ENCODE data around the gene NES.

Gene NES

DNA sequence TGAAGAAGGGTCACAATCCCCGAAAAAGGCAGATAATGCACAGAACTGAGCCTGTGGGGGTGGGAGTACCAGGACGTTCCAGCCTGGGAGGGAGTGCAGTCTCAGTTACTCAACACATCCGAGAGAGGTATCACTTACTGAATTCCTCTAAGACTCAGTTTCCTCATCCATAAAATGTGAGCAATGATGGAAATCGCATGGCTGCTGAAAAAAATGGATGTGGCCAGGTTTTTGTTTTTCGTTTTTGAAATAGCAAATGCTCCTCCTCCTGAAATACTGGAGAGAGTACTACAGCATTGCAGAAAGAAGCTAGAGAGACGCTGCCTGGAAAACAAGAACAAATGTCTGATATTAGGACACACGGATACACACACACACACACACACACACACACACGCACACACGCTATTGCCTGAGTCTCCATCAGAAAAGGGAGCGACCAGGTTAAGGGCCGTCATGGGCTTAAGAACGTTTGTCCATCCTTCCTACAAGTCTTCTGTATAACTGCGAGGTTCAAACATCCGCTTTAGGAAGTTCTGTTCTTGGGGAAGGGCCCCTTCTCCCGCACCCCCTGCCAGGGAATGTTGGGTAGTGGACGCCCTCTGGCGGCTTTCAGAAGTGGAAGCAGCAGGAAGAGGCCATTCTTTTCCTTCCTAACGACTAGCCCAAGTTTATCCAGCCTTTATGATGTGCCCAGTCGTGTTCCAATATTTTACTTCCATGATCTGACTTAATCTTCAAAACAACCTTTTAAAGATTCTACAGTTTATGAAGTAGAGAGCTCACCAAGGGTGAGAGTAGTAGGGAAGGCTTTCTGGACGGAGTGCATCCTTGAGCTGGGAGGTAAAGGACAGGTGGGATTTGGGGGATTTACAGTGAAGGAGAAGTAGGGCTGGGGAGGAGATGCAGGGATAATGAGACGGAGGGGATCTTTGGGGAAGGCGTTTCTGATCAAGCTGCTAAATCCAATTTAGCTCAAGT lies 699 bp upstream of the NES start:
- DNase-seq, result no peak

- no peak for DNase-seq
Measured at GRCh38 chr1:156676114-156676819, 940 bp downstream of the NES start.

DNA sequence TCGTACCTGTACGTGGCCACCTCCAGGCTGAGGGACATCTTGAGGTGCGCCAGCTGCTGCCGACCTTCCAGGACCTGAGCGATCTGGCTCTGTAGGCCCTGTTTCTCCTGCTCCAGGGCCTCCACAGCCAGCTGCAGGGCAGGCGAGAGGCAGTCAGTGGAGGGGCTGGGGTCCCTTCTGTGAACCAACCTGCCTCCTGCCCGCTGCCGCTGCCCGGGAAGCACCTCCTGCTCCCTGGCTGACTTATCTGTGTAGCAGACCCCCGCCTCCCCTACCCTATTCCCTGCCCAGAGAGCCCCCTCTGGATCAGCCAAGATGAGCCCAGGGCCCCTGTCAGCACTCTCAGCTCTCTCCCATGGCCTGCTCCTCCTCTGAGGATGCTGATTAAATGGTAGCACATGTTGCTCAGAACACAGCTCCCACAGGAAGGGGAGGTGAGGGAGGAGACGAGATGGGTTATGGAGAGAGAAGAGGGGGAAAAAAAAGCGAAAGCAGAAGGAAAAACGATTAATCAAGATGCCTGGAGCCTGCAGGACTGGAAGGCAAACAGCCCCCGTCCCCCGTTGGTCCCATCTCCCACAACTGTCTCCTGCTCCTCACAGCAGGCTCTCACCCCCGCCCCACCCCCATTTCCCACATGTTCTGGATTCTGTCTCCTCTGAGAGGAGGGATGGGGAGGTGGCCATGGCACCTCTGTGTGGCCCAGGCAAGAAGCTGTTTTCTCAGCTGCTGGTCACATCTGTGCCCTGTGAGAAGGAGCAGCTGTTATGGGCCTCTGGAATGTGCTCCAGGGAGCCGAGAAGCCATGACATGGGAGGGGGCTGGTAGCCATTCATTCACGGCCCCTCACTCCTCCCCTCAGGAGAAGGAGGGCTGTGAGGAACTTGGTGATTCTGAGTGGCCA lies 1.7 kb downstream of the NES start:
- DNase-seq, result no peak

DNA sequence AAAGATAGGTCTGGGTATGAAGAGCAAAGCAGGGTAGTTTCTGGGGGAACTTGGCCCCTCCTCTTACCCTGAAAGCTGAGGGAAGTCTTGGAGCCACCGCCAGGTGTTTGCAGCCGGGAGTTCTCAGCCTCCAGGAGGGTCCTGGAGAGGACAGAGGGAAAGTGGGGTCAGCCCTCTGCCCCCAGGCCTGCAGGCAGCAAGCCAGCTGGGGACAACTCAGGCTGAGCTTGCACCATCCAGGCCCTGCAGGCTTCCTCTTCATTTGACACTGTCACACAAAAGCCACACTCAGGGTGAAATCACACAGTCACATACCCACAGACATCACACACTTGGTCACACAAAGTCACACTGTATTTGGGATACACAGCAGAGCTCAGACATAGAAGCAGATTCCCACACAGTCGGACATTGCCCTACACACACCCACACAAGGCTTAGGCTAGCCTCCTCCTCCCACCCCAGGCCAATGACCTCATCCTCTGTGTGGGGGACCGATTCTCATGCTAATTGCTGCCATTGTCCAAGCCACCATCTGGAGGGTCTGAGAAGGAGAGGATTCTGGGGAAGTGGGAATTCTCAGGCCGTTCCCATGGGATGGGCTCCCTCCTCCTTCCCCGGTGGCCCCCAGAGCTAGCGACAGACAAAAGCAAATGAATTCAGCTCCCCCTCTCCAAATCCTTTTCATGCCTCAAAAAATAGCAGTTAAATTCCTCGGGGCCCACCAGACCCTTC lies 3.7 kb downstream of the NES start:
- no peak for DNase-seq

- DNase-seq, result no peak
Measured at GRCh38 chr1:156671804-156672203, 5.4 kb downstream of the NES start.

GRCh38 chr1:156670791-156671190 lies 6.4 kb downstream of the NES start:
- DNase-seq, result no peak

GRCh38 chr1:156670359-156670758 lies 6.8 kb downstream of the NES start:
- no peak for DNase-seq

- no peak for DNase-seq
Measured at GRCh38 chr1:156669794-156670193, 7.4 kb downstream of the NES start.

DNA sequence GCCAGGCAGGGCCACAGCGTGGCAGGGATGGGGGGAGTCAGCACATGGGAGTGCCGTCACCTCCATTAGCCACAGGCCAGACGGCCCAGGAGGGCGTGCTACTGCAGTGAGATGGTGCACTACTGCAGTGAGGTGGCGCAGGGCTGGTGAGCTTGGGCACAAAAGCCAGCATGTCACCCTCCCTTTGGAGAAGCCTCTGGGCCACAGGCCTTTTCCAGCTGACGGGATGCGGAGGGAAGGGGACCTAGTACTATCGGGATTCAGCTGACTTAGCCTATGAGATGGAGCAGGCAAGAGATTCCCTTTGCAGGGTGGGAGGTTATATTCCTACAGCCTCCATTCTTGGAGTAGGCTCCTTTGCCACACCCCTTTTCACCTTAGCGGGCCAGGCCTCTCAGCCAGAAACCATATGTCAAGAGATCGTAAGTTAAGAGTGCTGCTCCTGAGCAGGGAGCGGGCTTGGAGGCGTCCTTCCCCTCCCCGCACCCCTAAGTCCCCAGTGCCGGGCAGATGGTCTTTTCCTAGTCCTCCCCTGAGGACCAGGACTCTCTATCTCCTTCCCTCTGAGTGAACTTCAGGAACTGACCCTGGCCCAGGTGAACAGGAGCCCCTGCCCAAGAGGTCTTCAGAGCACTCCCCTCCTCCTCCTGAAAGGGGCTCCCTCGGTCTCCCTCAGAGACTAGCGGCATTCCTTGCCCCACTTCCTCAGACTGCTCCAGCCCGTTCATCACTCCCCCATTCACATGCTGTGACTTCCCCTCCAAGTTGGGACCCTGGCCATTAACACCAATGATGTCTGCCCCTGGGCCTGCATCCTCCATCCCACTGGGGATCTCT lies 8.2 kb downstream of the NES start:
- DNase-seq, result no peak

- no peak for DNase-seq
Measured at GRCh38 chr1:156667968-156668709, 9.1 kb downstream of the NES start.

DNA sequence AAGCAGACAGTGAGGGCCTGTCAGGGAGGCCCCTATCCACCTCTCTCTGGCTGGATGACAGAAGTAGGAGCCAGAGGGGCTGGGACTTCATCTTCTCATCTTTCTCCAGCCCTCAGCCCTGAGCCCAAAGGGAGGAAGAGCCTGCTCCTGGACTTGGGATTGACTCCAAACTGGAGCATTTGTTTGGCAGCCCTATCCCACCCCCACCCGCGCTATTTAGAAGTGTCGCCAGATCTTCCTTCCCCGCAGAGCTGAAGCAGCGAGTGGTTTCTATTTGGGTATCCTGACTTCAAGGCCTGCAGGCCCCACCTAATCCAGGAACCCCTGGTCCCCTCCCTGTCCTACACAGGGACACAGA lies 9.6 kb downstream of the NES start:
- DNase-seq, result no peak

DNA sequence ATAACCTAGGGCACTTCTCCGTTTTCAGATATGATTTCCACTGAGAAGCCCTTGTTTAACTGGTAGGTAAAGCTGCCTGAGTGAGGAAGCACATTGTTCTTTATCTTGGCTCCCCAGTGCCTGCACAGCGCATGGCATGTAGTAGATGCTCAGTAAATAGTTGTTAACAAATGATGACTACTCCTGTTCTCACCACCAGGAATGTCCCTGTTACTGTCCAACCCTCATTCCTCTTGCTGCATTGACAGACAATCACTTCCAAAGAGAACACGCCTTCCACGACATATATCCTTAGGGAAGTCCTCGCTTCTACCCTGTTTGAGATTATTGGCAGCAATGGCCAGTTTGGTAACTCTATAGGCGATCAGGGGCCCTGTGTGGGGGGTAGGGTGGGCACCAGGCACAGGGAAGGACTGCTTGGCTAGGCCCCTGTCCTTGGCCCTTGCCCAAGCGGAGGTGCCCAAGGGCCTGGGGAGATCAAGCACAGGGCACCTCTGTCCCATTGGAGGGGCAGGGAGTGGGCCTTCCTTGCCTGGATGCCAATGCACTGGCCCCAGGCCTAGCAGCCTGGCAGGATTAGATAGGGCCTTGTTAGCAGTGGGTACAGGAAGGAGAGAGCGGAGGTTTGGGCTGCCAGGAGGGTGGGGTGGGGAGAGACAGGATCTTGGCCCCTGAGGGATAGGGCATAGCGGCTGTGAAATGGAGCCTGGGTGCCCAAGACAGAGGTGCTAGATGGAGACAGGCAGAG lies 10.2 kb downstream of the NES start:
- no peak for DNase-seq

- no peak for DNase-seq
Measured at GRCh38 chr1:156665539-156665938, 11.7 kb downstream of the NES start.

- DNase-seq, result no peak
Measured at GRCh38 chr1:156664767-156665411, 12.3 kb downstream of the NES start.

DNA sequence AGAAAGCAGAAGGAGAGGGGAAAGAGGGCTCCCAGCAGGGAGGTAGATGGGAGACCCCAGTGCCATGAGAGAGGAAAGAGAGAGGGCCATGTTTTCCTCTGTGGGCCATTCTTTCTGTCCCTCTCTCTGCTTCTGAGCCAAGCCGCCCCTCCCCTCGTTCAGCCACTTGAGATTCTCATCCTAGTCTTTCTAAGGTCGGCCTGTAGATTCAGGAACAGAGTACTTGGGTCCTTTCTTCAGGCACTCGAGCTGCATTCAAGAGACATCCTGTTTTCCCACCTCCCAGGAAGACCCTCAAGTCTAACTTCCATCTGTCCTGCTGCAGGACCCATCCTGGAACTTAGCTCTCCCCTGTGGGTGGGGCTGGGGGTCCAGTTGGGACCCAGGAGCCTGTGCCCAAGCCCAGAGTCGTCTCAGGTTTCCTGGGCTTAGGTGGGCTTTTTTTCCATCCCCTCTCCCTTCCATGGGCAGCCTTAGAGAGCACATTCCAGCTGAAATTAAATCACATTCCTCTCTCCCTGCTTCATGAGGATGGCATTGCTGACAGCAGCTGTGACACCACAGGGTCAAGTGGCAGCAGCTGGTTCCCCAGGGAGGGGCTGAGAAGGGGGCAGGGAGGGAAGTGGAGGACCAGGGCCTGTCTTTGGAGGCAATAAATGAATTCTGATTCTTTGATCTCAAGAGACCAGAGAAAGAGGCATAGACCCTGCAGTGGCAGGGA lies 13.0 kb downstream of the NES start:
- no peak for DNase-seq

GRCh38 chr1:156663178-156663577 lies 14.0 kb downstream of the NES start:
- DNase-seq, result no peak

- no peak for DNase-seq
Measured at GRCh38 chr1:156662800-156663055, 14.5 kb downstream of the NES start.

- DNase-seq, result no peak
Measured at GRCh38 chr1:156662005-156662799, 15.0 kb downstream of the NES start.

Data from activated T-cell treated with anti-CD3 and anti-CD28 coated beads for 4 hours (primary cell).